Psoas muscle (tissue), 8 donors: ENCODE data around the gene TMEM179B. TPM values are rescaled to one million over a fixed set of nuclear protein-coding genes. Genes with fewer than 3 reads are reported as not detected.

Source experiments
- ATAC-seq, 4 donors: fragments of 200-7000 bp; cut with Tn5 transposase; one replicate each; pipeline ENCODE4 v1.9.1; 2020; ENCODE audit warnings: moderate library complexity in 3 of 4, mild to moderate bottlenecking in 2 of 4
- DNase-seq, 2 donors: peaks; one replicate each; pipeline ENCODE4 v3.0.0-alpha.2; 2020
- H3K27ac ChIP-seq: fragments of 200-600 bp; one replicate; pipeline ENCODE4 v1.8.0; 2022
- H3K27me3 ChIP-seq, 3 donors: fragments of 200-600 bp in 1 of 3; one replicate each; pipeline versions ENCODE4 v1.6.1 to v1.8.0; 2013 to 2022; ENCODE audit warnings: low read length in 2 of 3, mild to moderate bottlenecking in 2 of 3, moderate library complexity in 1 of 3; ENCODE audit not compliant: insufficient read depth in 3 of 3
- H3K36me3 ChIP-seq, 2 donors: fragments of 200-600 bp in 1 of 2; one replicate each; pipeline versions ENCODE4 v1.6.1 to v1.8.0; 2013 to 2022; ENCODE audit warnings: low read depth in 1 of 2, mild to moderate bottlenecking in 1 of 2, moderate library complexity in 1 of 2; ENCODE audit not compliant: insufficient read depth in 1 of 2
- H3K4me1 ChIP-seq: fragments of 200-600 bp; one replicate; pipeline ENCODE4 v1.8.0; 2022
- H3K4me3 ChIP-seq: fragments of 200-600 bp; one replicate; pipeline ENCODE4 v1.8.0; 2022; ENCODE audit warnings: mild to moderate bottlenecking
- H3K9me3 ChIP-seq: fragments of 200-600 bp; one replicate; pipeline ENCODE4 v1.8.0; 2022
- CTCF ChIP-seq: fragments of 200-600 bp; IDR thresholded peaks from one replicate; pipeline ENCODE4 v1.8.0; 2022; ENCODE audit warnings: antibody characterized with exemption
- WGBS, 3 donors: extraction: QIAGEN DNeasy Blood & Tissue Kit; methylation state at CpG; one replicate each; pipeline versions ENCODE4 v1.1.6 to v1.1.7; 2013; 5-methylcytosine and 5-hydroxymethylcytosine counted together
- intact Hi-C, 2 donors: fragments of 100-400 bp; cut with DNase I; formaldehyde crosslinking; loops; one replicate each; pipeline versions ENCODE4 v1.11.0 to v1.14.2; 2022
- polyA plus RNA-seq, 3 donors: library from polyadenylated mRNA; stranded (reverse); fragments of 200-250 nt; gene quantifications; one replicate each; pipeline ENCODE4 v1.2.3, GENCODE V29; 2013
- total RNA-seq, 4 donors: library from RNA; stranded (reverse); fragmentation: NEBNext Ultra II Directional in 2 of 4; extraction: Animal tissue kit (Norgen Biotek cat#: 25700) in 2 of 4; gene quantifications; one replicate each; pipeline versions ENCODE4 v1.2.1 to v1.2.4, GENCODE V29; 2021 to 2023
- donor health status: healthy with polysubstance abuse.
- donor health status: DM: no; HTN: no; CAD: no; lungs with moderate emphysema.
- donor health status: Bipolar disorder and iron deficiency.
- donor health status: healthy.
- donor health status: DM: yes; HTN: yes; CAD: no.
- donor health status: DM: no; HTN: no; CAD: no.
- donor health status: DM: no; HTN: no; CAD: no.
- donor health status: DM: yes; HTN: yes; CAD: no.

TMEM179B gene
- total and polyA plus RNA-seq, 7 donors = 12.2 to 42.0 (median 18.5) TPM

GRCh38 chr11:62804310-62805075 lies 17.3 kb downstream of the TMEM179B start:
- 4 to 6% (median 4%) methylated on average over 14 of the region's 14 CpGs for WGBS, 3 donors
- Histone ChIP-seq H3K4me1 (peaks cover 22% of the 10 kb centered on the region), H3K36me3 (peaks cover 16 to 43% of the 10 kb centered on the region in 2 donors), H3K27ac (peak overlapping the region; percentile 96), H3K9me3 (no peaks in the 10 kb centered on the region), H3K27me3 (no peaks in the 10 kb centered on the region), H3K4me3 (peak overlapping the region; percentile 95)
- intact Hi-C loops = loop anchor here in 1 of 2 donors (2.0 to 5.0 kb wide), 2 partner anchors 14 to 33 kb away; partner anchors contain the start of gene WDR74
- DNase-seq (no peak), ATAC-seq (peak in 2 of 4 donors; percentile 1 to 9)
- TF ChIP-seq CTCF = no peak

GRCh38 chr11:62805076-62805892 lies 18.1 kb downstream of the TMEM179B start, which contains the start of gene NXF1:
Gene NXF1, minus strand, starts transcription at chr11:62805440. Its CDS starts 84 bp downstream, at chr11:62805356.
- Histone ChIP-seq H3K4me1 (peaks cover 22% of the 10 kb centered on the region), H3K9me3 (no peaks in the 10 kb centered on the region), H3K36me3 (peaks cover 13 to 37% of the 10 kb centered on the region in 2 donors), H3K27me3 (no peaks in the 10 kb centered on the region), H3K27ac (peak within 1 kb of the TSS; percentile 96), H3K4me3 (peak within 1 kb of the TSS; percentile 95)
- DNase-seq (peak; percentile 94 to 98), ATAC-seq (peak; percentile 88 to 89 (median 88))
- intact Hi-C loops = loop anchor here in 1 of 2 donors (2.0 kb wide), 1 partner anchor 14 kb away; no protein-coding TSS in a partner anchor
- TF ChIP-seq CTCF = no peak
- WGBS, 3 donors = 0 to 1% (median 0%) methylated on average over 68 to 77 of the region's 77 CpGs

- no peak for TF ChIP-seq CTCF
- Histone ChIP-seq H3K9me3 (no peaks in the 10 kb centered on the region), H3K27ac (peak overlapping the region; percentile 96), H3K27me3 (no peaks in the 10 kb centered on the region), H3K4me1 (peaks cover 22% of the 10 kb centered on the region), H3K4me3 (peak overlapping the region; percentile 95), H3K36me3 (peaks cover 10 to 33% of the 10 kb centered on the region in 2 donors)
- intact Hi-C loops = loop anchor here in 1 of 2 donors (2.0 kb wide), 1 partner anchor 15 kb away; no protein-coding TSS in a partner anchor
- DNase-seq (no peak), ATAC-seq (peak; percentile 31 to 52 (median 40))
- WGBS, 3 donors = 19 to 26% (median 21%) methylated on average over 12 of the region's 12 CpGs
These were observed 18.8 kb downstream of the TMEM179B start for GRCh38 chr11:62805961-62806441.

- intact Hi-C loops = no loop called here
- H3K9me3 ChIP-seq = no peaks in the 10 kb centered on the region
- peak; percentile 76 to 83 (median 78) for ATAC-seq
These were observed 19.5 kb downstream of the TMEM179B start for GRCh38 chr11:62806611-62807121.

More at GRCh38 chr11:62806611-62807121, 19.5 kb downstream of the TMEM179B start:
- Histone ChIP-seq H3K4me3 (peak overlapping the region; percentile 95), H3K27ac (peak overlapping the region; percentile 96), H3K36me3 (peaks cover 4 to 26% of the 10 kb centered on the region in 2 donors), H3K4me1 (peaks cover 22% of the 10 kb centered on the region), H3K27me3 (no peaks in the 10 kb centered on the region)
- DNase-seq = peak; percentile 43 to 71
- 39 to 43% (median 40%) methylated on average over 5 of the region's 5 CpGs for WGBS, 3 donors
- no peak for TF ChIP-seq CTCF
